Loucy (cell line): ENCODE results near the gene IL5RA.

Experiments used
- H2AFZ ChIP-seq: fragments of 200-600 bp; sonication (generic); 2 replicates; pipeline ENCODE4 v1.6.0; 2016; ENCODE audit warnings: antibody characterized with exemption, mild to moderate bottlenecking, low read length, moderate library complexity
- H3F3A ChIP-seq: fragments of 200-600 bp; 2 replicates; pipeline ENCODE4 v1.6.0; 2016; ENCODE audit warnings: antibody characterized with exemption, low read depth, mild to moderate bottlenecking
- H3K27me3 ChIP-seq: fragments of 200-600 bp; sonication (generic); 2 replicates; pipeline ENCODE4 v1.6.1; 2014; ENCODE audit warnings: low read length, mild to moderate bottlenecking; ENCODE audit not compliant: insufficient read depth, poor library complexity, severe bottlenecking
- H3K36me3 ChIP-seq: fragments of 200-600 bp; sonication (generic); 2 replicates; pipeline ENCODE4 v1.6.1; 2016; ENCODE audit warnings: low read length; ENCODE audit not compliant: insufficient read depth
- H3K4me1 ChIP-seq: fragments of 200-600 bp; sonication (generic); 2 replicates; pipeline ENCODE4 v1.5.1; 2014; ENCODE audit warnings: low read length, mild to moderate bottlenecking; ENCODE audit not compliant: insufficient read depth, poor library complexity, severe bottlenecking
- H3K4me2 ChIP-seq: fragments of 200-600 bp; sonication (generic); 2 replicates; pipeline ENCODE4 v1.6.0; 2014; ENCODE audit warnings: antibody characterized with exemption, low read length, low read depth, mild to moderate bottlenecking; ENCODE audit not compliant: poor library complexity, severe bottlenecking
- H3K4me3 ChIP-seq: fragments of 200-600 bp; sonication (generic); 2 replicates; pipeline ENCODE4 v1.5.1; 2014; ENCODE audit warnings: low read length, mild to moderate bottlenecking, mixed read lengths; ENCODE audit not compliant: poor library complexity, severe bottlenecking
- H3K79me2 ChIP-seq: fragments of 200-600 bp; sonication (generic); 2 replicates; pipeline ENCODE4 v1.6.1; 2014; ENCODE audit warnings: low read length; ENCODE audit not compliant: insufficient read depth
- H3K9ac ChIP-seq: fragments of 200-600 bp; sonication (generic); 2 replicates; pipeline ENCODE4 v1.6.0; 2014; ENCODE audit warnings: mild to moderate bottlenecking, low read depth, low read length, moderate library complexity; ENCODE audit not compliant: poor library complexity, severe bottlenecking
- H3K9me2 ChIP-seq: fragments of 200-600 bp; sonication (generic); replicated peaks from 2 replicates; pipeline ENCODE4 v1.6.1; 2016; ENCODE audit warnings: low read depth, low read length, mixed read lengths
- H3K9me3 ChIP-seq: fragments of 200-600 bp; sonication (generic); 2 replicates; pipeline ENCODE4 v1.6.1; 2014; ENCODE audit warnings: mild to moderate bottlenecking, antibody characterized with exemption, low read length, low read depth; ENCODE audit not compliant: insufficient read depth
- H4K20me1 ChIP-seq: fragments of 200-600 bp; sonication (generic); 2 replicates; pipeline ENCODE4 v1.6.0; 2014; ENCODE audit warnings: antibody characterized with exemption, low read length, mild to moderate bottlenecking; ENCODE audit not compliant: insufficient read depth, poor library complexity, severe bottlenecking
- EZH2phosphoT487 ChIP-seq: fragments of 200-600 bp; IDR thresholded peaks from 2 replicates; pipeline ENCODE4 v1.6.1; 2018; ENCODE audit warnings: antibody characterized with exemption, mild to moderate bottlenecking, moderate library complexity, borderline replicate concordance
- TF ChIP-seq, protein P1 (sequence below): fragments of 200-600 bp; sonication (generic); conservative IDR thresholded peaks from 2 replicates; pipeline ENCODE4 v1.5.1; 2014; ENCODE audit warnings: mild to moderate bottlenecking, antibody characterized with exemption, low read length

IL5RA gene

DNA sequence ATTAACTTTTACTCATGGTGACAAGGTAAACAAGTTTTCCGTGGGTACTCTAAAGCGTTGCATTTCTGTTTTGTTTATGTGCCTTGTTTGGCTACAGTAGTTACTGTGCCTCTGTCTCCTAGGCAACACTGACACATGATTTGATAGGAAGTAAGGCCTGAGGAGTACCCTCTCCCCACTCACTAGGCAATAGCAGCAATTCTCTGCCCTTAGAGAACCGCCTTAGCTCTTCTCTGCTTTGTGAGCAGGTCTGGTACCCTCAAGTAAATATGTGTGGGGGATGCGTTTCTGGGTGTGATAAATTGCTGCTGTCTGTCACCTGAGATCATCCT, at the start of gene IL5RA:
Gene IL5RA, minus strand, starts transcription at position 76 of the 332 bp plus-strand sequence. CDS start 5,390 bp downstream, outside the sequence.
- no peaks in the 10 kb centered on the region for H3K9me3 ChIP-seq
- no peaks in the 10 kb centered on the region for H3K36me3 ChIP-seq

DNA sequence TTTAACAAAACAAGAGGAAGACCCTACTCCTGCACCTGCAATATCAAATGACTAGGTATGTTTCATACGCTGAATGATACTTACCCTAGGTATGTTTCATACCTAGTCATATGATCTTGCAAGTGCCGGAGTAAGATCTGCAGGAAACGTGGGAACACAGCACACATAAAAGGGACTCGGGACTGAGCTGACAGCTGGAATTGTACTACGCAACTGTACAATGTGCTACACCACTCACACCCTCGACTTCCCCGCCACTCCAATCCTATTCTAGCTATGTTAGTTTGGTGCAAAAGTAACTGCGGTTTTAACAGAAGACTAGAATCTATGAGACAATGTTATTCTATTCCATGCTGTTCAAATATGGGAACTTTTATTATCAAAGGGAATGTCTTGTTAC, 47.3 kb upstream of the IL5RA start:
- Histone ChIP-seq H3K9me3 (no peaks in the 10 kb centered on the region), H3K4me1 (no peaks in the 10 kb centered on the region), H2AFZ (no peak overlapping the region), H3K4me2 (no peak overlapping the region), H4K20me1 (no peaks in the 10 kb centered on the region), H3K27me3 (no peaks in the 10 kb centered on the region), H3F3A (no peaks in the 10 kb centered on the region), H3K9ac (no peak overlapping the region), H3K4me3 (no peak overlapping the region), H3K79me2 (no peaks in the 10 kb centered on the region), H3K9me2 (no peaks in the 10 kb centered on the region), H3K36me3 (peaks cover 93% of the 10 kb centered on the region)
- no peak for TF ChIP-seq EZH2phosphoT487
- TF ChIP-seq, protein P1, sequence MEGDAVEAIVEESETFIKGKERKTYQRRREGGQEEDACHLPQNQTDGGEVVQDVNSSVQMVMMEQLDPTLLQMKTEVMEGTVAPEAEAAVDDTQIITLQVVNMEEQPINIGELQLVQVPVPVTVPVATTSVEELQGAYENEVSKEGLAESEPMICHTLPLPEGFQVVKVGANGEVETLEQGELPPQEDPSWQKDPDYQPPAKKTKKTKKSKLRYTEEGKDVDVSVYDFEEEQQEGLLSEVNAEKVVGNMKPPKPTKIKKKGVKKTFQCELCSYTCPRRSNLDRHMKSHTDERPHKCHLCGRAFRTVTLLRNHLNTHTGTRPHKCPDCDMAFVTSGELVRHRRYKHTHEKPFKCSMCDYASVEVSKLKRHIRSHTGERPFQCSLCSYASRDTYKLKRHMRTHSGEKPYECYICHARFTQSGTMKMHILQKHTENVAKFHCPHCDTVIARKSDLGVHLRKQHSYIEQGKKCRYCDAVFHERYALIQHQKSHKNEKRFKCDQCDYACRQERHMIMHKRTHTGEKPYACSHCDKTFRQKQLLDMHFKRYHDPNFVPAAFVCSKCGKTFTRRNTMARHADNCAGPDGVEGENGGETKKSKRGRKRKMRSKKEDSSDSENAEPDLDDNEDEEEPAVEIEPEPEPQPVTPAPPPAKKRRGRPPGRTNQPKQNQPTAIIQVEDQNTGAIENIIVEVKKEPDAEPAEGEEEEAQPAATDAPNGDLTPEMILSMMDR, result no peak

More for the DNA sequence above, at the start of gene IL5RA:
- Histone ChIP-seq H4K20me1 (no peaks in the 10 kb centered on the region), H3F3A (no peaks in the 10 kb centered on the region), H3K27me3 (no peaks in the 10 kb centered on the region), H3K4me2 (no peak within 1 kb of the TSS), H3K4me3 (no peak within 1 kb of the TSS), H3K9ac (no peak within 1 kb of the TSS), H2AFZ (no peak within 1 kb of the TSS), H3K79me2 (no peaks in the 10 kb centered on the region), H3K9me2 (no peaks in the 10 kb centered on the region), H3K4me1 (no peaks in the 10 kb centered on the region)
- TF ChIP-seq EZH2phosphoT487, result no peak
- TF ChIP-seq, protein P1, result no peak

GRCh38 chr3:3154879-3155610, 44.9 kb upstream of the IL5RA start:
- Histone ChIP-seq H3K9me3 (no peaks in the 10 kb centered on the region), H3K4me2 (no peak overlapping the region), H2AFZ (no peak overlapping the region), H4K20me1 (no peaks in the 10 kb centered on the region), H3K27me3 (no peaks in the 10 kb centered on the region), H3K79me2 (no peaks in the 10 kb centered on the region), H3K4me3 (no peak overlapping the region), H3K9ac (no peak overlapping the region), H3F3A (no peaks in the 10 kb centered on the region), H3K36me3 (peaks cover 95% of the 10 kb centered on the region), H3K4me1 (no peaks in the 10 kb centered on the region), H3K9me2 (no peaks in the 10 kb centered on the region)
- TF ChIP-seq EZH2phosphoT487, result no peak
- TF ChIP-seq, protein P1, result no peak
